HepG2 (cell line): ENCODE results near the gene SLC35F3. TPM values are rescaled to one million over a fixed set of nuclear protein-coding genes. Genes with fewer than 3 reads are reported as not detected.

Source experiments
- ATAC-seq: fragments of 200-7000 bp; cut with Tn5 transposase; 3 replicates; pipeline ENCODE4 v1.9.1; 2020; ENCODE audit warnings: mild to moderate bottlenecking, moderate library complexity
- BruUV-seq: library from RNA; stranded (reverse); fragments of 400-500 nt; replicated peaks from 2 replicates; lab custom pipeline; 2021; lab: Mats Ljungman, UMichigan
- CTCF ChIA-PET: fragments of 300-600 bp; formaldehyde crosslinking; extraction: SDS; loops from one replicate; lab custom pipeline; 2021; ENCODE audit warnings: low total read pairs, inconsistent platforms, low intra/inter-chr PET ratio; lab: Yijun Ruan, JAX
- POLR2A ChIA-PET: fragments of 350-600 bp; sonication (Branson Sonifier 250); formaldehyde crosslinking; loops from one replicate; lab custom pipeline; 2020; ENCODE audit warnings: antibody characterized with exemption, inconsistent platforms; lab: Yijun Ruan, JAX
- DNase-seq: peaks from one replicate; pipeline ENCODE4 v3.0.0-alpha.2; 2015; ENCODE audit warnings: low spot score
- FAIRE-seq: peaks from 3 replicates; lab custom pipeline; 2011; peaks lifted over from hg19 to GRCh38; lab: Jason Lieb, UNC
- H2AFZ ChIP-seq: one replicate; pipeline ENCODE4 v1.6.1; 2011; ENCODE audit warnings: low read length, inconsistent platforms
- H3K27ac ChIP-seq: fragments of 300-600 bp; 3 replicates; pipeline ENCODE4 v1.8.0; 2011; ENCODE audit warnings: mixed run types, mild to moderate bottlenecking, mixed read lengths, low read length, inconsistent platforms; ENCODE audit not compliant: insufficient read depth; ENCODE audit errors: extremely low read length
- H3K27me3 ChIP-seq, 2 experiments: fragments of 200-600 bp in 1 of 2; 2 replicates in 1 of 2; 3 replicates in 1 of 2; pipeline versions ENCODE4 v1.6.0 to v1.8.0; 2011; ENCODE audit warnings: low read length in 2 of 2, mild to moderate bottlenecking in 2 of 2, moderate library complexity in 2 of 2, inconsistent platforms in 1 of 2; ENCODE audit not compliant: insufficient read depth in 2 of 2, control insufficient read depth in 1 of 2
- H3K36me3 ChIP-seq, 2 experiments: fragments of 200-600 bp in 1 of 2; replicated peaks in 1 of 2; 2 replicates in 1 of 2; 3 replicates in 1 of 2; pipeline versions ENCODE4 v1.5.1 to v1.8.0; 2011; ENCODE audit warnings: low read length in 2 of 2, inconsistent platforms in 1 of 2; ENCODE audit not compliant: insufficient read depth in 2 of 2, control insufficient read depth in 1 of 2
- H3K4me1 ChIP-seq: 2 replicates; pipeline ENCODE4 v1.5.1; 2012; ENCODE audit warnings: low read length, inconsistent platforms; ENCODE audit not compliant: insufficient read depth
- H3K4me2 ChIP-seq: 2 replicates; pipeline ENCODE4 v1.6.0; 2011; ENCODE audit warnings: low read depth, low read length, inconsistent platforms
- H3K4me3 ChIP-seq, 3 experiments: fragments of 200-600 bp in 1 of 3; sonication (generic), shearing (Covaris generic) in 1 of 3; replicated peaks in 1 of 3; 2 replicates each; pipeline ENCODE4 v1.5.1; 2011 to 2016; ENCODE audit warnings: low read length in 3 of 3, inconsistent platforms in 2 of 3, low read depth in 2 of 3, mild to moderate bottlenecking in 2 of 3, control low read depth in 1 of 3, mixed read lengths in 1 of 3; ENCODE audit not compliant: insufficient read depth in 1 of 3
- H3K79me2 ChIP-seq: one replicate; pipeline ENCODE4 v1.6.1; 2011; ENCODE audit warnings: low read length, inconsistent platforms; ENCODE audit not compliant: insufficient read depth
- H3K9ac ChIP-seq: 2 replicates; pipeline ENCODE4 v1.6.0; 2011; ENCODE audit warnings: mild to moderate bottlenecking, low read depth, low read length, inconsistent platforms; ENCODE audit not compliant: insufficient read depth
- H3K9me3 ChIP-seq: 2 replicates; pipeline ENCODE4 v1.5.1; 2012; ENCODE audit warnings: mild to moderate bottlenecking, low read length
- H4K20me1 ChIP-seq: 2 replicates; pipeline ENCODE4 v1.6.0; 2011; ENCODE audit warnings: inconsistent platforms, mild to moderate bottlenecking, low read length, moderate library complexity; ENCODE audit not compliant: insufficient read depth
- HNRNPLL ChIP-seq: fragments of 200-400 bp; formaldehyde crosslinking; IDR thresholded peaks from 2 replicates; pipeline ENCODE4 v1.6.1; 2017; ENCODE audit warnings: mild to moderate bottlenecking, low read depth, low read length; ENCODE audit not compliant: poor library complexity, severe bottlenecking
- MYNN ChIP-seq: sonication (generic); formaldehyde crosslinking; IDR thresholded peaks from 2 replicates; pipeline ENCODE4 v1.4.0; 2020; ENCODE audit warnings: mild to moderate bottlenecking, low read depth, missing genetic modification reagents
- NCOA1 ChIP-seq: sonication (generic); formaldehyde crosslinking; IDR thresholded peaks from 2 replicates; pipeline ENCODE4 v1.9.0; 2021; ENCODE audit warnings: missing genetic modification reagents
- NR3C1 ChIP-seq: sonication (generic); formaldehyde crosslinking; IDR thresholded peaks from 2 replicates; pipeline ENCODE4 v1.4.0; 2020; ENCODE audit warnings: missing genetic modification reagents
- RFX5 ChIP-seq: IDR thresholded peaks from 2 replicates; pipeline ENCODE4 v1.6.1; 2011; ENCODE audit warnings: low read depth, low read length, improper control_type of control experiment
- ZFP36 ChIP-seq: fragments of 150-350 bp; IDR thresholded peaks from 2 replicates; pipeline ENCODE4 v1.6.1; 2018; ENCODE audit warnings: borderline replicate concordance, low read length, low read depth; ENCODE audit not compliant: partially characterized antibody
- ZNF10 ChIP-seq: sonication (generic); formaldehyde crosslinking; IDR thresholded peaks from 2 replicates; pipeline ENCODE4 v1.4.0; 2020; ENCODE audit warnings: mild to moderate bottlenecking, low read depth, missing genetic modification reagents, borderline replicate concordance
- ZNF720 ChIP-seq: sonication (generic); formaldehyde crosslinking; IDR thresholded peaks from 2 replicates; pipeline ENCODE4 v1.4.0; 2020; ENCODE audit warnings: missing genetic modification reagents
- ZSCAN21 ChIP-seq: sonication (generic); formaldehyde crosslinking; IDR thresholded peaks from 2 replicates; pipeline ENCODE4 v1.8.0; 2022; ENCODE audit warnings: mild to moderate bottlenecking, missing genetic modification reagents, moderate library complexity, borderline replicate concordance
- WGBS: methylation state at CpG from one replicate; pipeline ENCODE4 v1.1.6; 2017; ENCODE audit warnings: low lambda C conversion rate; 5-methylcytosine and 5-hydroxymethylcytosine counted together
- in situ Hi-C: cut with HindIII; loops from 2 replicates; pipeline ENCODE4 v1.10.0; 2017; ENCODE audit warnings: low pct_unique_long_range_greater_than_20kb; ENCODE audit not compliant: extremely low pct_ligation_motif_present
- intact Hi-C: fragments of 100-400 bp; cut with micrococcal nuclease; formaldehyde crosslinking; loops from one replicate; pipeline ENCODE4 v1.10.0; 2022; ENCODE audit not compliant: unreplicated experiment
- polyA plus RNA-seq, 8 experiments: library from polyadenylated mRNA; depleted of rRNA in 3 of 8; stranded (reverse) in 7 of 8; unstranded in 1 of 8; fragments of >200 nt; fragmentation: Illumina TruSeq in 4 of 8; extraction: Trizol in 4 of 8; gene quantifications; 2 replicates each; pipeline versions ENCODE4 v1.2.1 to v1.2.3, GENCODE V29; 2011 to 2016; ENCODE audit warnings: low read depth in 4 of 8, missing spikeins in 1 of 8, mixed read lengths in 1 of 8; ENCODE audit not compliant: insufficient read depth in 1 of 8
- total RNA-seq, 5 experiments: library from RNA; depleted of rRNA; stranded (reverse); fragments of >200 nt; fragmentation: Illumina TruSeq; extraction: Trizol; gene quantifications; 2 replicates each; pipeline ENCODE4 v1.2.3, GENCODE V29; 2016; ENCODE audit warnings: low read depth in 1 of 5
- TF ChIP-seq, protein P1 (sequence below): sonication (generic); formaldehyde crosslinking; IDR thresholded peaks from 2 replicates; pipeline ENCODE4 v1.5.0; 2020; ENCODE audit warnings: missing genetic modification reagents, mild to moderate bottlenecking, borderline replicate concordance
- TF ChIP-seq, protein P2 (sequence below): sonication (generic); formaldehyde crosslinking; IDR thresholded peaks from 2 replicates; pipeline ENCODE4 v1.4.0; 2020; ENCODE audit warnings: mild to moderate bottlenecking, missing genetic modification reagents
- TF ChIP-seq, protein P3 (sequence below): IDR thresholded peaks from 2 replicates; pipeline ENCODE4 v1.6.1; 2016
- TF ChIP-seq, protein P4 (sequence below): sonication (generic); formaldehyde crosslinking; IDR thresholded peaks from 2 replicates; pipeline ENCODE4 v1.5.0; 2020; ENCODE audit warnings: missing genetic modification reagents
- TF ChIP-seq, protein P5 (sequence below): sonication (generic); formaldehyde crosslinking; IDR thresholded peaks from 2 replicates; pipeline ENCODE4 v1.5.1; 2020; ENCODE audit warnings: mild to moderate bottlenecking, missing genetic modification reagents, moderate library complexity
- TF ChIP-seq, protein P6 (sequence below): sonication (generic); formaldehyde crosslinking; IDR thresholded peaks from 2 replicates; pipeline ENCODE4 v1.5.0; 2020; ENCODE audit warnings: mild to moderate bottlenecking, missing genetic modification reagents, borderline replicate concordance

The SLC35F3 gene
- total and polyA plus RNA-seq, 2 of the 13 experiments (the other 11 are each of a cell fraction or from before 2014, with no cell fraction given): not detected

DNA sequence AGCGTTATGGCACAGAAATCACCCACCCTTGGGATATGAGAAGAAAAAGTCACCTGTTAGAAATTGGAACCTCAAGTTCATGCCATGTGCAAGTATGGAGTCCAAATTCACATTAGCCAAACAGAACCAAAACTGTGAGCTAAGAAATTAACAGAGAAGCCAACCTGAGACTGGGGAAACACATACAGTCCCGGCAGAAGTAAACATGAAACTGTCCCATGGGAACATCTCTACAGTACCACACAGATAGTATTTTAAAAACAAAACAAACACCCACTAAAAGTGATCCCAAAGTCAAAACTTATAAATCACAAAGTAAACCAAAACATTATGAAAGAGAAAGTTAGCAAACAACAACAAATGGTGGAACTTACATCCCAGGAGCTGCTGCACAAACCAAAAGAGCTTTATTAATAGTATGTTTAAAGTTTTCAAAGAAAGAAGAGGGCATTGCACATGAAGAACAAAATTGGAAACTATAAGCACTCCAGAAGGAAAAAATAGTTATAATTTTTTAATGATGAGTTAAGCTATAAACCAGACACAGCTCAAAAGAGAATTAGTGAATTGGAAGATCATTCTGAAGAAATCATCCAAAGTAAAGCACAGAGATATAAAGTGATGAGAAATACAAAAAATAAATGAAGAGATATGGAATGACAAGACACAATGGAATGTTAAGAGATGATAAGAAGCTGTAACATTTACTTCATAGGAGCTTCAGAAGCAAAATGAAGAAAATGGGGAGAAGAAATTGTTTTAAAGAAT, 385.2 kb downstream of the SLC35F3 start:
- Histone ChIP-seq H3K4me3 (no peak overlapping the region), H3K36me3 (no peaks in the 10 kb centered on the region), H3K79me2 (no peaks in the 10 kb centered on the region), H2AFZ (no peak overlapping the region), H3K4me2 (no peak overlapping the region), H3K27me3 (peaks cover 1 to 17% of the 10 kb centered on the region in 2 experiments; a peak in 3 of 5 replicates), H3K27ac (no peak overlapping the region), H4K20me1 (no peaks in the 10 kb centered on the region), H3K4me1 (no peaks in the 10 kb centered on the region), H3K9ac (no peak overlapping the region), H3K9me3 (no peaks in the 10 kb centered on the region)
- 23% methylated on average over 2 of the region's 2 CpGs for WGBS
- DNase-seq (no peak), ATAC-seq (no peak), FAIRE-seq (no peak)
- CTCF ChIA-PET: no interaction called here
- intact Hi-C loops: no loop called here
- no TSS peak for BruUV-seq
- in situ Hi-C loops: no loop called here
- POLR2A ChIA-PET: no interaction called here
- TF ChIP-seq ZSCAN21 (CRISPR knock-in tag) (no peak), ZNF10 (no peak), MYNN (CRISPR knock-in tag) (no peak), RFX5 (no peak), ZFP36 (no peak), ZNF720 (CRISPR knock-in tag) (no peak), NR3C1 (CRISPR knock-in tag) (no peak), HNRNPLL (no peak), NCOA1 (CRISPR knock-in tag) (no peak)
- TF ChIP-seq, protein P1, sequence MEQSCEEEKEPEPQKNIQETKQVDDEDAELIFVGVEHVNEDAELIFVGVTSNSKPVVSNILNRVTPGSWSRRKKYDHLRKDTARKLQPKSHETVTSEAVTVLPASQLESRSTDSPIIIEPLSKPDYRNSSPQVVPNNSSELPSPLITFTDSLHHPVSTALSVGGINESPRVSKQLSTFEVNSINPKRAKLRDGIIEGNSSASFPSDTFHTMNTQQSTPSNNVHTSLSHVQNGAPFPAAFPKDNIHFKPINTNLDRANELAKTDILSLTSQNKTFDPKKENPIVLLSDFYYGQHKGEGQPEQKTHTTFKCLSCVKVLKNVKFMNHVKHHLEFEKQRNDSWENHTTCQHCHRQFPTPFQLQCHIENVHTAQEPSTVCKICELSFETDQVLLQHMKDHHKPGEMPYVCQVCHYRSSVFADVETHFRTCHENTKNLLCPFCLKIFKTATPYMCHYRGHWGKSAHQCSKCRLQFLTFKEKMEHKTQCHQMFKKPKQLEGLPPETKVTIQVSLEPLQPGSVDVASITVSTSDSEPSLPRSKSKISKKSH (CRISPR knock-in tag): no peak
- TF ChIP-seq, protein P2, sequence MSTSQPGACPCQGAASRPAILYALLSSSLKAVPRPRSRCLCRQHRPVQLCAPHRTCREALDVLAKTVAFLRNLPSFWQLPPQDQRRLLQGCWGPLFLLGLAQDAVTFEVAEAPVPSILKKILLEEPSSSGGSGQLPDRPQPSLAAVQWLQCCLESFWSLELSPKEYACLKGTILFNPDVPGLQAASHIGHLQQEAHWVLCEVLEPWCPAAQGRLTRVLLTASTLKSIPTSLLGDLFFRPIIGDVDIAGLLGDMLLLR (CRISPR knock-in tag): no peak
- TF ChIP-seq, protein P3, sequence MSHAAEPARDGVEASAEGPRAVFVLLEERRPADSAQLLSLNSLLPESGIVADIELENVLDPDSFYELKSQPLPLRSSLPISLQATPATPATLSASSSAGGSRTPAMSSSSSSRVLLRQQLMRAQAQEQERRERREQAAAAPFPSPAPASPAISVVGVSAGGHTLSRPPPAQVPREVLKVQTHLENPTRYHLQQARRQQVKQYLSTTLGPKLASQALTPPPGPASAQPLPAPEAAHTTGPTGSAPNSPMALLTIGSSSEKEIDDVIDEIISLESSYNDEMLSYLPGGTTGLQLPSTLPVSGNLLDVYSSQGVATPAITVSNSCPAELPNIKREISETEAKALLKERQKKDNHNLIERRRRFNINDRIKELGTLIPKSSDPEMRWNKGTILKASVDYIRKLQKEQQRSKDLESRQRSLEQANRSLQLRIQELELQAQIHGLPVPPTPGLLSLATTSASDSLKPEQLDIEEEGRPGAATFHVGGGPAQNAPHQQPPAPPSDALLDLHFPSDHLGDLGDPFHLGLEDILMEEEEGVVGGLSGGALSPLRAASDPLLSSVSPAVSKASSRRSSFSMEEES: no peak
- TF ChIP-seq, protein P4, sequence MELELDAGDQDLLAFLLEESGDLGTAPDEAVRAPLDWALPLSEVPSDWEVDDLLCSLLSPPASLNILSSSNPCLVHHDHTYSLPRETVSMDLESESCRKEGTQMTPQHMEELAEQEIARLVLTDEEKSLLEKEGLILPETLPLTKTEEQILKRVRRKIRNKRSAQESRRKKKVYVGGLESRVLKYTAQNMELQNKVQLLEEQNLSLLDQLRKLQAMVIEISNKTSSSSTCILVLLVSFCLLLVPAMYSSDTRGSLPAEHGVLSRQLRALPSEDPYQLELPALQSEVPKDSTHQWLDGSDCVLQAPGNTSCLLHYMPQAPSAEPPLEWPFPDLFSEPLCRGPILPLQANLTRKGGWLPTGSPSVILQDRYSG (CRISPR knock-in tag): no peak
- TF ChIP-seq, protein P5, sequence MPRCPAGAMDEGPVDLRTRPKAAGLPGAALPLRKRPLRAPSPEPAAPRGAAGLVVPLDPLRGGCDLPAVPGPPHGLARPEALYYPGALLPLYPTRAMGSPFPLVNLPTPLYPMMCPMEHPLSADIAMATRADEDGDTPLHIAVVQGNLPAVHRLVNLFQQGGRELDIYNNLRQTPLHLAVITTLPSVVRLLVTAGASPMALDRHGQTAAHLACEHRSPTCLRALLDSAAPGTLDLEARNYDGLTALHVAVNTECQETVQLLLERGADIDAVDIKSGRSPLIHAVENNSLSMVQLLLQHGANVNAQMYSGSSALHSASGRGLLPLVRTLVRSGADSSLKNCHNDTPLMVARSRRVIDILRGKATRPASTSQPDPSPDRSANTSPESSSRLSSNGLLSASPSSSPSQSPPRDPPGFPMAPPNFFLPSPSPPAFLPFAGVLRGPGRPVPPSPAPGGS: no peak
- TF ChIP-seq, protein P6, sequence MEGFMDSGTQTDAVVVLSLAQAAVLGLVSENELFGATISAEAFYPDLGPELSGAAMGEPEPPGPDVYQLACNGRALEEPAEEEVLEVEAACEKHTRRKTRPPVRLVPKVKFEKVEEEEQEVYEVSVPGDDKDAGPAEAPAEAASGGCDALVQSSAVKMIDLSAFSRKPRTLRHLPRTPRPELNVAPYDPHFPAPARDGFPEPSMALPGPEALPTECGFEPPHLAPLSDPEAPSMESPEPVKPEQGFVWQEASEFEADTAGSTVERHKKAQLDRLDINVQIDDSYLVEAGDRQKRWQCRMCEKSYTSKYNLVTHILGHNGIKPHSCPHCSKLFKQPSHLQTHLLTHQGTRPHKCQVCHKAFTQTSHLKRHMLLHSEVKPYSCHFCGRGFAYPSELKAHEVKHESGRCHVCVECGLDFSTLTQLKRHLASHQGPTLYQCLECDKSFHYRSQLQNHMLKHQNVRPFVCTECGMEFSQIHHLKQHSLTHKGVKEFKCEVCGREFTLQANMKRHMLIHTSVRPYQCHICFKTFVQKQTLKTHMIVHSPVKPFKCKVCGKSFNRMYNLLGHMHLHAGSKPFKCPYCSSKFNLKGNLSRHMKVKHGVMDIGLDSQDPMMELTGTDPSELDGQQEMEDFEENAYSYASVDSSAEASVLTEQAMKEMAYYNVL (CRISPR knock-in tag): no peak
